ENCODE data around the gene JAZF1. TPM values are rescaled to one million over a fixed set of nuclear protein-coding genes. Genes with fewer than 3 reads are reported as not detected.

Gene JAZF1
- total and polyA plus RNA-seq, 2 donors (not counting 1 experiment from before 2014, with no cell fraction given) = 14.0 to 38.6 TPM

- H3K9me3 ChIP-seq (ENCODE audit: control extremely low read depth in 1 of 3, control insufficient read depth in 2 of 3, insufficient read depth in 1 of 3, low read length in 2 of 3) = no peaks in the 10 kb centered on the region
- ATAC-seq (ENCODE audit: low read depth) (peak; percentile 36), DNase-seq (no peak)
- H3K4me3 ChIP-seq (ENCODE audit: control extremely low read depth in 1 of 5, extremely low read depth in 1 of 5, insufficient read depth in 1 of 5, low read depth in 2 of 5, low read length in 4 of 5) = no peak overlapping the region
- H3K4me1 Mint-ChIP-seq = peaks cover 82% of the 10 kb centered on the region
- intact Hi-C loops (cut with micrococcal nuclease) = loop anchor here (2.0 kb wide), 1 partner anchor 16 kb away; no protein-coding TSS in a partner anchor
- POLR2A ChIA-PET = no interaction called here
- peaks cover 67% of the 10 kb centered on the region for H4K20me1 ChIP-seq (ENCODE audit: control insufficient read depth, insufficient read depth, low read length, poor library complexity, severe bottlenecking)
- H3K79me2 ChIP-seq (ENCODE audit: control insufficient read depth, insufficient read depth, low read length) = peaks cover 95% of the 10 kb centered on the region
- H3K27ac ChIP-seq (ENCODE audit: low read length in 2 of 2) = no peak overlapping the region
- H3K4me1 ChIP-seq (ENCODE audit: control insufficient read depth in 2 of 2, insufficient read depth in 2 of 2, low read length in 2 of 2) = peaks cover 53 to 72% of the 10 kb centered on the region in 2 donors
- TF ChIP-seq EZH2 (IDR thresholded peaks at IDR 0.05; ENCODE audit: borderline replicate concordance, insufficient read depth, low read depth, low read length, poor library complexity, severe bottlenecking) = no peak
- TF ChIP-seq CTCF (IDR thresholded peaks at IDR 0.05) = no peak
- H3K27me3 Mint-ChIP-seq = no peaks in the 10 kb centered on the region
- no peak overlapping the region for H2AFZ ChIP-seq (ENCODE audit: insufficient read depth, low read depth, low read length, poor library complexity, severe bottlenecking)
- H3K27me3 ChIP-seq (replicated peaks in 1 of 4; ENCODE audit: control extremely low read depth in 1 of 4, control insufficient read depth in 3 of 4, insufficient read depth in 4 of 4, low read length in 3 of 4) = no peaks in the 10 kb centered on the region
- H3K4me2 ChIP-seq (replicated peaks; ENCODE audit: low read depth, low read length, poor library complexity, severe bottlenecking) = peak overlapping the region; percentile 52
- peak overlapping the region; percentile 35 for H3K4me3 Mint-ChIP-seq
- H3K9me3 Mint-ChIP-seq (ENCODE audit: insufficient read depth) = no peaks in the 10 kb centered on the region
- no peak overlapping the region for H3K9ac ChIP-seq (ENCODE audit: low read length)
- H3K27ac Mint-ChIP-seq = peak overlapping the region; percentile 27
- no peaks in the 10 kb centered on the region for H3K36me3 ChIP-seq (replicated peaks in 1 of 2; ENCODE audit: control extremely low read depth in 1 of 2, control insufficient read depth in 1 of 2, extremely low read depth in 1 of 2, insufficient read depth in 2 of 2, low read length in 1 of 2)
- CTCF ChIA-PET = interaction anchor here (1.4 kb wide), 1 partner anchor 32 kb away, joined by 3 read pairs; no protein-coding TSS in a partner anchor
These were observed 52.0 kb downstream of the JAZF1 start for GRCh38 chr7:28128608-28129007.

GRCh38 chr7:28126410-28127041 is 54.1 kb downstream of the JAZF1 start:
- peaks cover 64 to 83% of the 10 kb centered on the region in 2 donors for H3K4me1 ChIP-seq (ENCODE audit: control insufficient read depth in 2 of 2, insufficient read depth in 2 of 2, low read length in 2 of 2)
- H3K27ac ChIP-seq (ENCODE audit: low read length in 2 of 2) = no peak overlapping the region
- H3K9me3 ChIP-seq (ENCODE audit: control extremely low read depth in 1 of 3, control insufficient read depth in 2 of 3, insufficient read depth in 1 of 3, low read length in 2 of 3) = no peaks in the 10 kb centered on the region
- no peak overlapping the region for H3K9ac ChIP-seq (ENCODE audit: low read length)
- no peaks in the 10 kb centered on the region for H3K36me3 ChIP-seq (replicated peaks in 1 of 2; ENCODE audit: control extremely low read depth in 1 of 2, control insufficient read depth in 1 of 2, extremely low read depth in 1 of 2, insufficient read depth in 2 of 2, low read length in 1 of 2)
- no peaks in the 10 kb centered on the region for H3K27me3 ChIP-seq (replicated peaks in 1 of 4; ENCODE audit: control extremely low read depth in 1 of 4, control insufficient read depth in 3 of 4, insufficient read depth in 4 of 4, low read length in 3 of 4)
- H3K9me3 Mint-ChIP-seq (ENCODE audit: insufficient read depth) = no peaks in the 10 kb centered on the region
- no peak overlapping the region for H3K27ac Mint-ChIP-seq
- ATAC-seq (ENCODE audit: low read depth) (no peak), DNase-seq (no peak)
- ChIA-PET CTCF (interaction anchor here (0.6 kb wide), 1 partner anchor 67 kb away, joined by 3 read pairs; no protein-coding TSS in a partner anchor), POLR2A (no interaction called here)
- peaks cover 86% of the 10 kb centered on the region for H3K4me1 Mint-ChIP-seq
- no peak overlapping the region for H3K4me3 Mint-ChIP-seq
- peaks cover 56% of the 10 kb centered on the region for H4K20me1 ChIP-seq (ENCODE audit: control insufficient read depth, insufficient read depth, low read length, poor library complexity, severe bottlenecking)
- intact Hi-C loops (cut with micrococcal nuclease) = no loop called here
- H3K4me2 ChIP-seq (replicated peaks; ENCODE audit: low read depth, low read length, poor library complexity, severe bottlenecking) = no peak overlapping the region
- TF ChIP-seq CTCF (IDR thresholded peaks at IDR 0.05) (no peak), EZH2 (IDR thresholded peaks at IDR 0.05; ENCODE audit: borderline replicate concordance, insufficient read depth, low read depth, low read length, poor library complexity, severe bottlenecking) (no peak)
- peaks cover 95% of the 10 kb centered on the region for H3K79me2 ChIP-seq (ENCODE audit: control insufficient read depth, insufficient read depth, low read length)
- H3K4me3 ChIP-seq (ENCODE audit: control extremely low read depth in 1 of 5, extremely low read depth in 1 of 5, insufficient read depth in 1 of 5, low read depth in 2 of 5, low read length in 4 of 5) = no peak overlapping the region
- H2AFZ ChIP-seq (ENCODE audit: insufficient read depth, low read depth, low read length, poor library complexity, severe bottlenecking) = no peak overlapping the region
- no peaks in the 10 kb centered on the region for H3K27me3 Mint-ChIP-seq
- 90% methylated on average over 2 of the region's 5 CpGs for WGBS (ENCODE audit: insufficient coverage)

Measured in B cell (primary cell).